Heart left ventricle (tissue), 13 donors: ENCODE results near the gene PTPRM.

Source experiments
- POLR2A ChIP-seq, 2 donors: fragments of 450-650 bp; IDR thresholded peaks; one replicate each; pipeline ENCODE4 v1.6.1; 2017; ENCODE audit warnings: antibody characterized with exemption in 2 of 2, mild to moderate bottlenecking in 2 of 2, moderate library complexity in 2 of 2
- TF ChIP-seq, protein P1 (sequence below), 12 donors: fragments of 200-600 bp; sonication (generic) in 4 of 12; IDR thresholded peaks; one replicate each; pipeline versions ENCODE4 v1.5.0 to v1.8.0; 2018 to 2022; ENCODE audit warnings: antibody characterized with exemption in 12 of 12, mild to moderate bottlenecking in 5 of 12
- donor health status: ischemic (EF 13 %, LVEDD 7.1; RV severe dilation, severe dysfunction).
- donor health status: DM: no; HTN: yes; CAD: no.
- donor health status: DM: no; HTN: no; CAD: no.
- donor health status: ischemic (EF 25% LVEDD 6.9; RV normal size, moderate dysfunction).
- donor health status: ischemic (EF 25% LVEDD 5.7; RV mildly dilated, moderate dysfunction).
- donor health status: ischemic (EF 35%, LVEDD 5.7; RV mildly dilated, moderate dysfunction).
- donor health status: nonischemic (EF 11% LVEDD 7.7; RV severe dilation, severe dysfunction).
- donor health status: DM: yes; HTN: yes; CAD: no.
- donor health status: PGD.
- donor health status: ischemic (EF 29% LVEDD 5.4; RV normal size, mild dysfunction).
- donor health status: nonischemic (EF 23%, LVEDD 6.1; RV moderate dilation, normal function).

DNA sequence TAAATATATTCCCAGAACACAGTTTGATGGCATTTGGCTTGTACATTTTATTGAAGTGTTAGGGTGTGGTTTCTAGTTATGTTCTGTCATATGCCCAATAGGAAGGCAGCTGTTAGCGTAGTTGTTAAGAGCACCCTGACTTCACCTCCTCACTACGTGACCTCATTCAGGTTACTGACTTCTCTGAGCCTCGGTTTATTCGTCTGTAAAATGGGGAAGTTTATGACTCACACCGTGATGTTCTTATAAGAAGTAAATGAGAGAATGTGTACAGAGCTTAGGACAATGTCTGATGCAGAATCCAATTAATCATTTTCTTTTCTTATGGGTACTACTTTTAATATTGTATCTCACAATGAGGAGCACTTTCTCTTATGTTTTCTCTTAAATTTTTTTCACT is 226.0 kb downstream of the PTPRM start:
- TF ChIP-seq POLR2A (IDR thresholded peaks at IDR 0.05), result no peak
- TF ChIP-seq, protein P1, sequence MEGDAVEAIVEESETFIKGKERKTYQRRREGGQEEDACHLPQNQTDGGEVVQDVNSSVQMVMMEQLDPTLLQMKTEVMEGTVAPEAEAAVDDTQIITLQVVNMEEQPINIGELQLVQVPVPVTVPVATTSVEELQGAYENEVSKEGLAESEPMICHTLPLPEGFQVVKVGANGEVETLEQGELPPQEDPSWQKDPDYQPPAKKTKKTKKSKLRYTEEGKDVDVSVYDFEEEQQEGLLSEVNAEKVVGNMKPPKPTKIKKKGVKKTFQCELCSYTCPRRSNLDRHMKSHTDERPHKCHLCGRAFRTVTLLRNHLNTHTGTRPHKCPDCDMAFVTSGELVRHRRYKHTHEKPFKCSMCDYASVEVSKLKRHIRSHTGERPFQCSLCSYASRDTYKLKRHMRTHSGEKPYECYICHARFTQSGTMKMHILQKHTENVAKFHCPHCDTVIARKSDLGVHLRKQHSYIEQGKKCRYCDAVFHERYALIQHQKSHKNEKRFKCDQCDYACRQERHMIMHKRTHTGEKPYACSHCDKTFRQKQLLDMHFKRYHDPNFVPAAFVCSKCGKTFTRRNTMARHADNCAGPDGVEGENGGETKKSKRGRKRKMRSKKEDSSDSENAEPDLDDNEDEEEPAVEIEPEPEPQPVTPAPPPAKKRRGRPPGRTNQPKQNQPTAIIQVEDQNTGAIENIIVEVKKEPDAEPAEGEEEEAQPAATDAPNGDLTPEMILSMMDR (IDR thresholded peaks at IDR 0.05), result no peak
